NCI-H187 treated with DMSO at 0.1 percent for 48 hours (cell line): Measurements from ENCODE around the gene EXOC4.

Experiments
- DNase-seq: peaks from one replicate; lab custom pipeline; 2025; lab: John Stamatoyannopoulos, UW

Gene EXOC4

GRCh38 chr7:133575726-133576440 is 323.0 kb downstream of the EXOC4 start:
- DNase-seq = no peak

GRCh38 chr7:133576612-133577168 is 323.8 kb downstream of the EXOC4 start:
- no peak for DNase-seq

GRCh38 chr7:133582766-133583523 is 330.1 kb downstream of the EXOC4 start:
- no peak for DNase-seq

- no peak for DNase-seq
These were observed 330.8 kb downstream of the EXOC4 start for GRCh38 chr7:133583545-133584171.

GRCh38 chr7:133584956-133585668 is 332.2 kb downstream of the EXOC4 start:
- DNase-seq = no peak

GRCh38 chr7:133586253-133586652 is 333.4 kb downstream of the EXOC4 start:
- DNase-seq = no peak

- DNase-seq = no peak
These were observed 335.0 kb downstream of the EXOC4 start for GRCh38 chr7:133587903-133588302.

GRCh38 chr7:133590795-133591194 is 337.9 kb downstream of the EXOC4 start:
- DNase-seq = no peak

- DNase-seq = no peak
These were observed 338.9 kb downstream of the EXOC4 start for GRCh38 chr7:133591704-133592340.

GRCh38 chr7:133593561-133593960 is 340.7 kb downstream of the EXOC4 start:
- no peak for DNase-seq

GRCh38 chr7:133601617-133602016 is 348.7 kb downstream of the EXOC4 start:
- no peak for DNase-seq

GRCh38 chr7:133602291-133602690 is 349.4 kb downstream of the EXOC4 start:
- no peak for DNase-seq

- no peak for DNase-seq
These were observed 354.1 kb downstream of the EXOC4 start for GRCh38 chr7:133606991-133607390.

GRCh38 chr7:133609806-133610205 is 356.9 kb downstream of the EXOC4 start:
- no peak for DNase-seq

- DNase-seq = no peak
These were observed 359.1 kb downstream of the EXOC4 start for GRCh38 chr7:133611955-133612354.

- DNase-seq = no peak
These were observed 360.4 kb downstream of the EXOC4 start for GRCh38 chr7:133613250-133613790.

GRCh38 chr7:133614251-133614650 is 361.4 kb downstream of the EXOC4 start:
- DNase-seq = no peak

GRCh38 chr7:133618970-133619369 is 366.1 kb downstream of the EXOC4 start:
- no peak for DNase-seq

- no peak for DNase-seq
These were observed 366.6 kb downstream of the EXOC4 start for GRCh38 chr7:133619491-133619890.

GRCh38 chr7:133623721-133624120 is 370.8 kb downstream of the EXOC4 start:
- no peak for DNase-seq

- no peak for DNase-seq
These were observed 372.2 kb downstream of the EXOC4 start for GRCh38 chr7:133625046-133625445.
